ENCODE data around the gene CARHSP1. TPM values are rescaled to one million over a fixed set of nuclear protein-coding genes. Genes with fewer than 3 reads are reported as not detected.

The CARHSP1 gene
- total RNA-seq, 1 donor from 2014 or later: 113 TPM

DNA sequence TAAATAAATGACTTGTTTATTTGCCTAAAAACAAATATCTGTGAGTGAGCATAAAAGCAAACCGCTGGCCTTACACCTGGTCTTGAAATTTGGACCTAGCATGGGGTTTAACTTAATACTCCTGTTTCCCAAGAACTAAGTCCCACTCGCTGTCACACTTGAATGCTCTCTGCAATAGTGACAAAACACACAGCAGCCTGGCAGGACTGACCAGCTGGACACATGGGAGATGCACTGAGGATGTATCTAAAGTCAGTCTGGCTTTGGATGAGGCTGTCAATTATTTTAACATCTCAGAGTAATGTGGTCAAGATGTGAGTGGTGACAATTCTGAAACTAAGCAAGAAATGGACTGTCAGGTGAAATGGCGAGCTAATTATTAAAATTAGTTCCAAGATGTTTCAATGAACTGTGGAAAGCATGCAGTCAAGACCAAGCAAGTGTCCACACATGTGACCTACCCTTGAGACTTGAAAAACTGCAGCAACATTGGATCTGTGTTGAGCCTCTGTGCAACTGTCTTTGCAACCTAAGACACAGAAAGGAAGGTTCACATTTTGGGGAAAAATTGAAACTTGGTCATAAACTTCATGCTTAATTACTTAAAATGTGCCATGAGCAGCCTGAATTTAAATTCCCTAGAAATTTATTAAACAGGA lies 30.0 kb upstream of the CARHSP1 start:
- no peak for DNase-seq (ENCODE audit: low read depth)
- TF ChIP-seq, protein P1, sequence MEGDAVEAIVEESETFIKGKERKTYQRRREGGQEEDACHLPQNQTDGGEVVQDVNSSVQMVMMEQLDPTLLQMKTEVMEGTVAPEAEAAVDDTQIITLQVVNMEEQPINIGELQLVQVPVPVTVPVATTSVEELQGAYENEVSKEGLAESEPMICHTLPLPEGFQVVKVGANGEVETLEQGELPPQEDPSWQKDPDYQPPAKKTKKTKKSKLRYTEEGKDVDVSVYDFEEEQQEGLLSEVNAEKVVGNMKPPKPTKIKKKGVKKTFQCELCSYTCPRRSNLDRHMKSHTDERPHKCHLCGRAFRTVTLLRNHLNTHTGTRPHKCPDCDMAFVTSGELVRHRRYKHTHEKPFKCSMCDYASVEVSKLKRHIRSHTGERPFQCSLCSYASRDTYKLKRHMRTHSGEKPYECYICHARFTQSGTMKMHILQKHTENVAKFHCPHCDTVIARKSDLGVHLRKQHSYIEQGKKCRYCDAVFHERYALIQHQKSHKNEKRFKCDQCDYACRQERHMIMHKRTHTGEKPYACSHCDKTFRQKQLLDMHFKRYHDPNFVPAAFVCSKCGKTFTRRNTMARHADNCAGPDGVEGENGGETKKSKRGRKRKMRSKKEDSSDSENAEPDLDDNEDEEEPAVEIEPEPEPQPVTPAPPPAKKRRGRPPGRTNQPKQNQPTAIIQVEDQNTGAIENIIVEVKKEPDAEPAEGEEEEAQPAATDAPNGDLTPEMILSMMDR (IDR thresholded peaks at IDR 0.05; ENCODE audit: insufficient read depth, low read length, poor library complexity, severe bottlenecking): no peak
- Histone ChIP-seq H3K36me3 (ENCODE audit: control insufficient read depth, insufficient read depth, low read length) (peaks cover 1% of the 10 kb centered on the region), H3K4me3 (ENCODE audit: low read depth, low read length) (no peak overlapping the region), H3K27me3 (ENCODE audit: control insufficient read depth, insufficient read depth, low read length) (no peaks in the 10 kb centered on the region)

GRCh38 chr16:8894736-8895334 lies 26.0 kb upstream of the CARHSP1 start:
- no peaks in the 10 kb centered on the region for H3K27me3 ChIP-seq (ENCODE audit: control insufficient read depth, insufficient read depth, low read length)
- H3K36me3 ChIP-seq (ENCODE audit: control insufficient read depth, insufficient read depth, low read length): peaks cover under 1% of the 10 kb centered on the region
- TF ChIP-seq, protein P1 (IDR thresholded peaks at IDR 0.05; ENCODE audit: insufficient read depth, low read length, poor library complexity, severe bottlenecking): no peak
- no peak overlapping the region for H3K4me3 ChIP-seq (ENCODE audit: low read depth, low read length)
- DNase-seq (ENCODE audit: low read depth): no peak

DNA sequence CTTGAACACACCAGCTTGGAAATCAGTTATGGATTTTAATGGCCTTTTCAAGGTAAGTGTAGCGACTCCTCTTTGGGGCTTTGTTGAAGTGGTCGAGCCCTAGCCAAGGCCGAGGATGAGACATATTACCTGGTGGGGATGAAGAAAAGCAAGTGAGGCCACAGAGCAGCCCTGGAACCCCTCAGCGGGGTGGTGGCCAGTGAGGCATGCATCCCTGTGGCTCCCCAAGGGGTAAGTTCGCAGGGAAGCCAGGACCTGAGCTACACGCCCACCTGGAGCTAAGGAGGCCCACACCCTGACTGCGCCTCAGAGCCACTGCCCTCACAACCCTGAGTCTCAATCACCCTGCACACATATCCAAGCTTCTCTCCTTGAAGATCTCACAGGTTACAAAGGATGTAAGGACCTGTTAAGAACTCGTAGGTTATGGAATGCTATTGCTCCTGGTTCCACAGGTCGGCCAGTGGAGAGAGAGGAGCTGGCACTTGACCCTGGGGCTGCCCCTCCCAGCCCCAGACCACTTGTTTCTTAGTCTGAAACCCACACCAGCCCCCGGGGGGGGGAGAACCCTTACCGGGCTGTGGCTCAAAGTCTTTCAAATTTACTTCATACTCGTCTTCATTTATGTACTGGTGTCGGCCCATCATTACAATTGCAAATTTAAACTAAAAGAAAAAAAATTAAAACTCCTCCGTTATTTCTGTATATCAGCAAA lies 25.3 kb upstream of the CARHSP1 start:
- H3K27me3 ChIP-seq (ENCODE audit: control insufficient read depth, insufficient read depth, low read length): no peaks in the 10 kb centered on the region
- peaks cover 4% of the 10 kb centered on the region for H3K36me3 ChIP-seq (ENCODE audit: control insufficient read depth, insufficient read depth, low read length)
- TF ChIP-seq, protein P1 (IDR thresholded peaks at IDR 0.05; ENCODE audit: insufficient read depth, low read length, poor library complexity, severe bottlenecking): no peak
- DNase-seq (ENCODE audit: low read depth): no peak
- H3K4me3 ChIP-seq (ENCODE audit: low read depth, low read length): no peak overlapping the region

DNA sequence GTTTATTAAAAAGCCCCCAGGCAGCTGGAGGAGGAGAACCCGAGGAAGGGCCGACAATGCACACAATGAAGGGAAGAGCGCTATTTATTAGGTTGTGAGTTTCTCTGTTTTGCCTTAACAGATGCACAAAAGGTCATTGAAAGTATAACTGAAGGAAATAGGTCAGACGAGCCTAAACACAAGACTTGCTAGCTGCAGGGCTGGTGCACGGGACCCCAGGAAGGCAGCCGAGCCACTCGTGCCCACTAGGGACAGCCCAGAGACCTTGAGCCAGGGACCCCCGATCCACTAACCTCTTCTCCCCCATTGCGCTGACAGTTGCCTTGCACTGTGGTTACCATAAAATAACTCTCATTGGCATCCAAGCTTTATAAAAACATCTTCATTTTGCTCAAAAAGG lies 24.6 kb upstream of the CARHSP1 start:
- TF ChIP-seq, protein P1 (IDR thresholded peaks at IDR 0.05; ENCODE audit: insufficient read depth, low read length, poor library complexity, severe bottlenecking): no peak
- H3K36me3 ChIP-seq (ENCODE audit: control insufficient read depth, insufficient read depth, low read length): peaks cover 4% of the 10 kb centered on the region
- H3K27me3 ChIP-seq (ENCODE audit: control insufficient read depth, insufficient read depth, low read length): no peaks in the 10 kb centered on the region
- no peak for DNase-seq (ENCODE audit: low read depth)
- H3K4me3 ChIP-seq (ENCODE audit: low read depth, low read length): no peak overlapping the region

DNA sequence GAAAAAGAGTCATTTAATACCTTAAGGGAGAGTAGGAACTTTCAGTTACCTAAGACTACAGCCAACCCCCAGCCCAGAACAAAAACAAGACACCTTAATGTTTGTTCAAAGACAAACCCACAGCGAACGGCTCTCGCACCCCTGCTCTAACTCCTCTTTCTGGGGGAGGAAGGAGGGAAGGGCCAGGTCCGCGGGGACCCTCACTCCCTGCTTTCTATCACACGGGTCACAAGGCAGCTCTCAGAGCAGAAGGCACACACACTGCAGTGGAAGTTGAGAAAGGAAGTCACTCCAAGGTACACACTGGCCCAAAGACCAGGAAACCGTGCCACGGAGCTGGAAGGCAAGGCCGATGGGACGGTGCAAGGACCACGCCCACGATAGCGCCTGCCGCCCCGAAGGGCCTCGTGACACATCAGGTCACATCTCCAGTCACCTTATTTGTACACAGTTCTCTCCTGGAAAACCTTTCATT lies 23.3 kb upstream of the CARHSP1 start:
- TF ChIP-seq, protein P1 (IDR thresholded peaks at IDR 0.05; ENCODE audit: insufficient read depth, low read length, poor library complexity, severe bottlenecking): no peak
- H3K4me3 ChIP-seq (ENCODE audit: low read depth, low read length): no peak overlapping the region
- H3K27me3 ChIP-seq (ENCODE audit: control insufficient read depth, insufficient read depth, low read length): no peaks in the 10 kb centered on the region
- no peak for DNase-seq (ENCODE audit: low read depth)
- peaks cover 6% of the 10 kb centered on the region for H3K36me3 ChIP-seq (ENCODE audit: control insufficient read depth, insufficient read depth, low read length)
